GM12872 (cell line): ENCODE data around the gene RPA3.

ENCODE experiments used
- CTCF ChIP-seq: IDR thresholded peaks from 3 replicates; pipeline ENCODE4 v1.5.1; 2011; ENCODE audit warnings: low read depth, mild to moderate bottlenecking, low read length, moderate library complexity; ENCODE audit not compliant: insufficient read depth

RPA3 gene

GRCh38 chr7:7639847-7640220 is 78.6 kb downstream of the RPA3 start:
- TF ChIP-seq CTCF, result no peak

- no peak for TF ChIP-seq CTCF
Observed at GRCh38 chr7:7639421-7639820, 79.0 kb downstream of the RPA3 start.

- TF ChIP-seq CTCF, result no peak
Observed at GRCh38 chr7:7630626-7631329, 87.6 kb downstream of the RPA3 start.

- TF ChIP-seq CTCF, result no peak
Observed at GRCh38 chr7:7628476-7628875, 89.9 kb downstream of the RPA3 start.

- TF ChIP-seq CTCF, result no peak
Observed at GRCh38 chr7:7620644-7621210, 97.7 kb downstream of the RPA3 start.

- TF ChIP-seq CTCF, result no peak
Observed at GRCh38 chr7:7620236-7620635, 98.2 kb downstream of the RPA3 start.

GRCh38 chr7:7618410-7618809 is 100.0 kb downstream of the RPA3 start:
- no peak for TF ChIP-seq CTCF
